Common myeloid progenitor, CD34-positive (primary cell): Measurements from ENCODE around the gene ATP1A1.

Experiments
- CTCF ChIA-PET: fragments of 350-600 bp; sonication (Branson Sonifier 250); formaldehyde crosslinking; loops from one replicate; lab custom pipeline; 2021; ENCODE audit warnings: antibody characterized with exemption; lab: Charles Lee
- POLR2A ChIA-PET: fragments of 350-600 bp; sonication (Branson Sonifier 250); formaldehyde crosslinking; loops from one replicate; lab custom pipeline; 2021; ENCODE audit warnings: antibody characterized with exemption; lab: Charles Lee
- DNase-seq, 3 donors: peaks; one replicate each; pipeline versions ENCODE4 v3.0.0 to v3.0.0-alpha.2; 2013
- H3K27ac ChIP-seq, 2 experiments: 1 replicate in 1 of 2; 2 replicates in 1 of 2; pipeline ENCODE4 v1.7.0; 2013; ENCODE audit warnings: inconsistent platforms in 2 of 2, low read length in 2 of 2, mild to moderate bottlenecking in 2 of 2, low read depth in 1 of 2, moderate library complexity in 1 of 2; ENCODE audit not compliant: severe bottlenecking in 2 of 2, insufficient read depth in 1 of 2, poor library complexity in 1 of 2
- H3K27me3 ChIP-seq, 5 experiments: replicated peaks in 2 of 5; 1 replicate in 3 of 5; 2 replicates in 2 of 5; pipeline versions ENCODE4 v1.6.1 to v1.7.0; 2013; ENCODE audit warnings: low read length in 4 of 5, mild to moderate bottlenecking in 2 of 5, moderate library complexity in 2 of 5, inconsistent platforms in 1 of 5; ENCODE audit not compliant: insufficient read depth in 5 of 5, control insufficient read depth in 4 of 5
- H3K36me3 ChIP-seq, 4 experiments: 1 replicate in 2 of 4; 2 replicates in 2 of 4; pipeline versions ENCODE4 v1.6.1 to v1.7.0; 2013; ENCODE audit warnings: low read length in 3 of 4, control low read depth in 1 of 4, mild to moderate bottlenecking in 1 of 4; ENCODE audit not compliant: control insufficient read depth in 4 of 4, insufficient read depth in 4 of 4
- H3K4me1 ChIP-seq, 4 experiments: 1 replicate in 3 of 4; 2 replicates in 1 of 4; pipeline versions ENCODE4 v1.6.1 to v1.7.1; 2013; ENCODE audit warnings: low read length in 3 of 4, mild to moderate bottlenecking in 3 of 4, control low read depth in 1 of 4, inconsistent platforms in 1 of 4, moderate library complexity in 1 of 4; ENCODE audit not compliant: control insufficient read depth in 4 of 4, insufficient read depth in 4 of 4; ENCODE audit errors: control extremely low read depth in 1 of 4
- H3K4me3 ChIP-seq, 7 experiments: 1 replicate in 4 of 7; 2 replicates in 3 of 7; pipeline versions ENCODE4 v1.5.1 to v1.7.0; 2013; ENCODE audit warnings: mild to moderate bottlenecking in 7 of 7, low read length in 6 of 7, moderate library complexity in 6 of 7, inconsistent platforms in 2 of 7, low read depth in 2 of 7, control low read depth in 1 of 7; ENCODE audit not compliant: insufficient read depth in 4 of 7, control insufficient read depth in 1 of 7; ENCODE audit errors: extremely low read depth in 1 of 7
- H3K9me3 ChIP-seq, 5 experiments: 1 replicate in 4 of 5; 2 replicates in 1 of 5; pipeline versions ENCODE4 v1.6.1 to v1.7.1; 2013; ENCODE audit warnings: low read length in 4 of 5, mild to moderate bottlenecking in 2 of 5, inconsistent platforms in 1 of 5, low read depth in 1 of 5, moderate library complexity in 1 of 5; ENCODE audit not compliant: control insufficient read depth in 4 of 5, insufficient read depth in 2 of 5; ENCODE audit errors: control extremely low read depth in 1 of 5
- WGBS: methylation state at CpG from one replicate; pipeline ENCODE4 v1.1.5; 2013; ENCODE audit not compliant: insufficient coverage; 5-methylcytosine and 5-hydroxymethylcytosine counted together

ATP1A1 gene

GRCh38 chr1:116334868-116335635, 38.0 kb upstream of the ATP1A1 start:
- DNase-seq: no peak
- 87% methylated on average over 7 of the region's 9 CpGs for WGBS
- H3K36me3 ChIP-seq: no peaks in the 10 kb centered on the region
- H3K27me3 ChIP-seq: peaks cover 0 to 1% (median 0%) of the 10 kb centered on the region in 5 experiments
- no peak overlapping the region for H3K27ac ChIP-seq
- H3K9me3 ChIP-seq: no peaks in the 10 kb centered on the region
- no peaks in the 10 kb centered on the region for H3K4me1 ChIP-seq
- no peak overlapping the region for H3K4me3 ChIP-seq
- ChIA-PET POLR2A (no interaction called here), CTCF (no interaction called here)

- ChIA-PET POLR2A (no interaction called here), CTCF (no interaction called here)
- WGBS: 99% methylated on average over 6 of the region's 11 CpGs
- no peaks in the 10 kb centered on the region for H3K4me1 ChIP-seq
- peaks cover 0 to 4% (median 0%) of the 10 kb centered on the region in 5 experiments for H3K27me3 ChIP-seq
- H3K27ac ChIP-seq: no peak overlapping the region
- no peaks in the 10 kb centered on the region for H3K9me3 ChIP-seq
- no peak for DNase-seq
- no peak overlapping the region for H3K4me3 ChIP-seq
- no peaks in the 10 kb centered on the region for H3K36me3 ChIP-seq
Observed at GRCh38 chr1:116335850-116336624, 37.0 kb upstream of the ATP1A1 start.

- POLR2A ChIA-PET: no interaction called here
- DNase-seq: no peak
- H3K27ac ChIP-seq: no peak overlapping the region
- no peak overlapping the region for H3K4me3 ChIP-seq
- no peaks in the 10 kb centered on the region for H3K4me1 ChIP-seq
- no peaks in the 10 kb centered on the region for H3K36me3 ChIP-seq
- peaks cover 0 to 4% (median 0%) of the 10 kb centered on the region in 5 experiments for H3K27me3 ChIP-seq
- 95% methylated on average over 6 of the region's 7 CpGs for WGBS
- no peaks in the 10 kb centered on the region for H3K9me3 ChIP-seq
- CTCF ChIA-PET: no interaction called here
Observed at GRCh38 chr1:116337398-116337797, 35.6 kb upstream of the ATP1A1 start.

- WGBS: 100% methylated on average over 1 of the region's 2 CpGs
- CTCF ChIA-PET: no interaction called here
- Histone ChIP-seq H3K27ac (no peak overlapping the region), H3K4me3 (no peak overlapping the region), H3K9me3 (peaks cover 0 to 2% (median 0%) of the 10 kb centered on the region in 5 experiments), H3K4me1 (no peaks in the 10 kb centered on the region), H3K27me3 (peaks cover 0 to 4% (median 0%) of the 10 kb centered on the region in 5 experiments), H3K36me3 (no peaks in the 10 kb centered on the region)
- POLR2A ChIA-PET: no interaction called here
- DNase-seq: no peak
Observed at GRCh38 chr1:116338400-116338799, 34.6 kb upstream of the ATP1A1 start.

- 100% methylated on average over 1 of the region's 2 CpGs for WGBS
- no peak for DNase-seq
- Histone ChIP-seq H3K9me3 (peaks cover 0 to 2% (median 0%) of the 10 kb centered on the region in 5 experiments), H3K4me1 (no peaks in the 10 kb centered on the region), H3K36me3 (no peaks in the 10 kb centered on the region), H3K4me3 (no peak overlapping the region), H3K27me3 (peaks cover 0 to 3% (median 0%) of the 10 kb centered on the region in 5 experiments), H3K27ac (no peak overlapping the region)
- ChIA-PET POLR2A (no interaction called here), CTCF (no interaction called here)
Observed at GRCh38 chr1:116340506-116341231, 32.4 kb upstream of the ATP1A1 start.

GRCh38 chr1:116343019-116343418, 30.0 kb upstream of the ATP1A1 start:
- ChIA-PET CTCF (no interaction called here), POLR2A (no interaction called here)
- H3K9me3 ChIP-seq: peaks cover 0 to 2% (median 0%) of the 10 kb centered on the region in 5 experiments
- H3K36me3 ChIP-seq: no peaks in the 10 kb centered on the region
- no peaks in the 10 kb centered on the region for H3K4me1 ChIP-seq
- DNase-seq: no peak
- no peak overlapping the region for H3K4me3 ChIP-seq
- peaks cover 0 to 7% (median 0%) of the 10 kb centered on the region in 5 experiments for H3K27me3 ChIP-seq
- no peak overlapping the region for H3K27ac ChIP-seq
- 100% methylated on average over 2 of the region's 4 CpGs for WGBS
